Skeletal muscle tissue (tissue), 4 donors: ENCODE measurements around the gene OR9A4. TPM values are rescaled to one million over a fixed set of nuclear protein-coding genes. Genes with fewer than 3 reads are reported as not detected.
"Not testable (repeated sequence)": the region's sequence is repeated elsewhere in the genome, so short reads cannot be mapped to it uniquely, and the experiment has no call there.

Experiments
- H3K27ac ChIP-seq: one replicate; pipeline ENCODE4 v1.7.0; 2013; ENCODE audit warnings: mild to moderate bottlenecking, low read depth, low read length, inconsistent platforms
- H3K27me3 ChIP-seq, 3 donors: one replicate each; pipeline ENCODE4 v1.7.0; 2013; ENCODE audit warnings: low read length in 3 of 3; ENCODE audit not compliant: control insufficient read depth in 3 of 3, insufficient read depth in 3 of 3
- H3K36me3 ChIP-seq, 3 donors: one replicate each; pipeline ENCODE4 v1.7.0; 2013; ENCODE audit warnings: low read length in 3 of 3; ENCODE audit not compliant: control insufficient read depth in 3 of 3, insufficient read depth in 3 of 3
- H3K4me1 ChIP-seq, 3 donors: one replicate each; pipeline ENCODE4 v1.7.0; 2013; ENCODE audit warnings: low read length in 3 of 3, mild to moderate bottlenecking in 3 of 3; ENCODE audit not compliant: control insufficient read depth in 3 of 3, insufficient read depth in 3 of 3
- H3K4me3 ChIP-seq, 3 donors: one replicate each; pipeline ENCODE4 v1.7.0; 2013; ENCODE audit warnings: low read length in 3 of 3
- H3K9ac ChIP-seq, 3 donors: one replicate each; pipeline ENCODE4 v1.7.0; 2013; ENCODE audit warnings: low read length in 3 of 3, mild to moderate bottlenecking in 3 of 3, moderate library complexity in 2 of 3, low read depth in 1 of 3
- H3K9me3 ChIP-seq, 3 donors: one replicate each; pipeline ENCODE4 v1.7.0; 2013; ENCODE audit warnings: low read length in 3 of 3; ENCODE audit not compliant: control insufficient read depth in 3 of 3
- total RNA-seq: library from RNA; depleted of rRNA; stranded (reverse); fragments of >200 nt; gene quantifications from one replicate; pipeline ENCODE4 v1.2.3, GENCODE V29; 2014
- donor health status: Osteomylitis.

Gene OR9A4
- total RNA-seq, 1 donor from 2014 or later = 0.52 TPM

DNA sequence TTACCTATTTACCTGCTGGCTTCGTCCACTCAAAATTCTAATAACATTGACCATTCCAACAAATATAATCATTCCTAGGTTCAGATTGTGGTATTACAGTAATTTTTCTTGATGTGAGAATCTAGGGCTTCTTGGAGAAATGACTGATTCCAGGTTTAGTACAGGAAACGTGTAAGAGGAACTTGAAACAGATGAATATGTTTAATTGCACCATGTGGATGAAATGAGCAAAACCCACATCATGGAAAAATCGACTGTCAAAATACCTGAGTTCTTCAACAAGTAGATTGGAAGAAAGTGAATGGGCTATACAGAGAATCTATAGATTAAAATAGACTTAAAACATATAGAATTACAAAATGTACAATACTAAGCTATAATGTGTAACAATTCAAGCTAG, 24.9 kb upstream of the OR9A4 start:
- no peaks in the 10 kb centered on the region for H3K27me3 ChIP-seq
- no peaks in the 10 kb centered on the region for H3K9me3 ChIP-seq
- no peak overlapping the region for H3K9ac ChIP-seq
- no peak overlapping the region for H3K4me3 ChIP-seq
- H3K4me1 ChIP-seq = no peaks in the 10 kb centered on the region
- no peaks in the 10 kb centered on the region for H3K36me3 ChIP-seq
- H3K27ac ChIP-seq = no peak overlapping the region

DNA sequence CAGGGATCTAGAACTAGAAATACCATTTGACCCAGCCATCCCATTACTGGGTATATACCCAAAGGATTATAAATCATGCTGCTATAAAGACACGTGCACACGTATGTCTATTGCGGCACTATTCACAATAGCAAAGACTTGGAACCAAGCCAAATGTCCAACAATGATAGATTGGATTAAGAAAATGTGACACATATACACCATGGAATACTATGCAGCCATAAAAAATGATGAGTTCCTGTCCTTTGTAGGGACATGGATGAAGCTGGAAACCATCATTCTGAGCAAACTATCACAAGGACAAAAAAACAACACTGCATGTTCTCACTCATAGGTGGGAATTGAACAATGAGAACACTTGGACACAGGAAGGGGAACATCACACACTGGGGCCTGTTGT, 16.8 kb upstream of the OR9A4 start:
- not testable (repeated sequence) for H3K36me3 ChIP-seq, H3K4me1 ChIP-seq, H3K4me3 ChIP-seq, H3K27ac ChIP-seq, H3K9me3 ChIP-seq, H3K9ac ChIP-seq, H3K27me3 ChIP-seq

DNA sequence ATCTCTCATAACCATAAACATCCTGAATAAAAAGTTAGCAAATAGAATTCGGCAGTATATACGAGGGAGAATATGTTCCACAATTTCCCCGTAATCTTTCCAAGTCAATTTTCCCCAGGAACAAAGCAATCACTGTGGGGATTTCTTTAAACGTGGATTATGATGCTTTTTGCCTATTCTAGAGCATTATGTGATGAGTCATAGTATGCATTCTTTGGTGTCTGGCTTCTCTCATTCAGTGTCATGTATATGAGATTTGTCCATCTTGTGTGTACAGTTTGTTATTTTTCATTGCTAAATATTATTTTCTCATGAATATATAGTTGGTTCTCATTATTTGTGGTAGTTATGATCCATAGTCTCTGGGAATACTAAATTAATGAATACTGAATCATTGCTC, 9.9 kb upstream of the OR9A4 start:
- no peak overlapping the region for H3K27ac ChIP-seq
- H3K27me3 ChIP-seq = no peaks in the 10 kb centered on the region
- H3K36me3 ChIP-seq = no peaks in the 10 kb centered on the region
- H3K4me1 ChIP-seq = no peaks in the 10 kb centered on the region
- H3K4me3 ChIP-seq = no peak overlapping the region
- no peaks in the 10 kb centered on the region for H3K9me3 ChIP-seq
- H3K9ac ChIP-seq = no peak overlapping the region

DNA sequence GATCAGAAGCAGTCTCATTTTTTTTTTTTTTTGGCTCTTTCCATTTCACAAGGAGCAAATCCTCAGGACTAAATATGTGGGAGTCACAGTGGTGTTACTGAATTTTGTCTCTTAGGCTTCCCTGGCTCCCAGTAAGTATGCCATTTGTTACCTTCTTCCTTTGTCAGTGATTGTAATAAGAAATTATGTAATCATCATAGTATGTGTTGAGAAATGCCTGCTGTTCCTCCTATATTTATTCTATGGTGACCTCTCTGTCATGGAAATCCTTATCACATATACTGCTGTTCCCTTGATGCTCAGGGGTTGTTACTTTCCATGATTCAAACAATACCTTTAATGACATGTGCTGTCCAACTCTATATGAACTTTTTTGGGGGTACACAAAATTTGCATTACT, 4.8 kb upstream of the OR9A4 start:
- Histone ChIP-seq H3K9me3 (no peaks in the 10 kb centered on the region), H3K27me3 (no peaks in the 10 kb centered on the region)

DNA sequence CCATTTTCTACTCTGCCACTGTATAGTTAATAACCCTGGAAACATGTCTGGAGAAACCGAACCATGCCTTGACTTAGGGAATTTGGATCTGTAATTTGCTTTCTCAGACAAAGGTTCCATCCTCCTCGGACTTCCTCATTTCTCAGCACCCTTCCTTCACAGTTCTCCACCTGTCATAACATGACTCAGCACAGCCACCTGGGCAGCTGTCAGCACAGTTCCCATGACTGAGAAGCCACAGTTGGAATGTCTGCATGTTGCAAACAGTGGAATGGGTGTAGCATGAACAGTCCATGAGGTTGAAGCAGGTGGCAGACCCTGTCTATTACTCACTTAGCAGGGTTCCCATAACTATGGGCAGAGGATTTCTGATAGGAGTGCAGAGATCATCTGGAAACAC, 634 bp upstream of the OR9A4 start:
- no peak overlapping the region for H3K9ac ChIP-seq
- H3K9me3 ChIP-seq = no peaks in the 10 kb centered on the region
- no peak overlapping the region for H3K4me3 ChIP-seq

More for the DNA sequence above, 4.8 kb upstream of the OR9A4 start:
- H3K27ac ChIP-seq = no peak overlapping the region
- H3K4me3 ChIP-seq = no peak overlapping the region
- H3K4me1 ChIP-seq = no peaks in the 10 kb centered on the region
- no peak overlapping the region for H3K9ac ChIP-seq
- H3K36me3 ChIP-seq = no peaks in the 10 kb centered on the region

DNA sequence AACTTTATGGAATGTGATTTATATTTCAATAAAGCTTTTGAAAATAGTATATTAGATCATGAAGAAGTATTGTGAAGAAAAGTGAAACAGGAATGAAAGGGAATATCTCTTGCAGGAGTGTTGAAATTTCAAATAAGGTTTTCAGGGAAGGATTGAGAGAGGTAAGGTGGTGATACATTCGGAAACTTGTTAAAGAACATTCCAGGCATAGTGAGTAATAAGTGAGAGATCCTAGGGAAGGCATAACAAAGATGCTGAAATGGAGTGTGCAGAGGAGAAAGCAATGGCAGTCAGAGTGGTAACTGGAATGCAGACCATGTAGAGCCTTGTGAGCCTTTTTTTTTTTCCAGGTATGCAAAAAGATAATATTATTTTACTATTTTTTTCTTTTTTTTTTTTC, 4.1 kb downstream of the OR9A4 start:
- Histone ChIP-seq H3K9ac (no peak overlapping the region), H3K27ac (no peak overlapping the region), H3K9me3 (no peaks in the 10 kb centered on the region), H3K36me3 (no peaks in the 10 kb centered on the region), H3K4me1 (no peaks in the 10 kb centered on the region), H3K4me3 (no peak overlapping the region), H3K27me3 (no peaks in the 10 kb centered on the region)

More for the DNA sequence above, 634 bp upstream of the OR9A4 start:
- Histone ChIP-seq H3K4me1 (no peaks in the 10 kb centered on the region), H3K27me3 (no peaks in the 10 kb centered on the region), H3K36me3 (no peaks in the 10 kb centered on the region), H3K27ac (no peak overlapping the region)

DNA sequence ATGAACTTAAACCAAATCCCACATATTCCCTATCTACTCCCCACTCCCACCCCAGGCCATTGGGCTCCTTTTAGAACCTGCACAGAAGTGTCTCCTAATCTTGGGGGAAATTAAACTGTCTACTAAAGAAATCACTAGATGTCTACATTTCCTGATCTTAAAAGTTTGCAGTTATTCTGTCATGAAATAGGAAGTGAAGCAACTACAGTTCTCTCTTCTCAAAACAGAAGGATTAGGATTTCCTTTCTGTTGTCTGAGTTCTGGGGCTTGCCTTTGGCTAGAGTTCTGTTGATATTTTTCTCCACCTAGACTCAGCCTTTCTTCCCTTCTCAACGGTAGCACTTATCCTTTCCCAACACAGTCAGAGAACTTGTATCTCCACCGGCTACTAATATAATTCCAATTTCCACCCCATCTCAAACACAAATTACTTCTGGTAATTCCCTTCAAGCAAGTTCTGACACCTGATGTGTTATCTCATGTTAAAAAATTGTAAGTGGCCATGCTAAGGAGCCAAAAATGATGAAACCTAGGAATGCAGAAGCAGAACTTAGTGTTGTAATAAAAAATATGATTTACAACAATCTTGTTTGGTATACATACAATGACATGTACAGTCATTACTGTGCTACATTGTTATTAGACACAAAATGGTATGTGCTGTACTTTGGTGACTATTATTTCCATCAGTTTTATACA, 12.1 kb downstream of the OR9A4 start:
- no peak overlapping the region for H3K27ac ChIP-seq

DNA sequence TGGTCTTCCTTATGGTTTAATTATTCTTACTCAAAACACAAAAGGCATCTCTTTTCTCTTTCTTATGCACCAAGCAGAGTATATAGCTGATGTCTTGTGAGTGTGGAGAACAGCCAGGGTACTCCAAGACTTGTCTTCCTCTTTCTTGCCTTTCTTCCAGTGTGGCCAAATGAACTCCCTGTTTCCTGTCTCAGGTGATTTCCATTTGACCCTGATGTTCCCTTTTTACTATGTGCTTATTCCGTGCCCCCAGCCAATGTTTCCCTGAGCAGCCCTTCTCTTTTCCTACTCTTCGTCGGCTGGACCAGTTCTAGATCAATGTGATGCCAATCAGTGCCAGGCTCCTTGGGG, 12.6 kb downstream of the OR9A4 start:
- Histone ChIP-seq H3K4me1 (no peaks in the 10 kb centered on the region), H3K27ac (no peak overlapping the region), H3K9me3 (no peaks in the 10 kb centered on the region), H3K9ac (no peak overlapping the region), H3K4me3 (no peak overlapping the region), H3K36me3 (no peaks in the 10 kb centered on the region), H3K27me3 (no peaks in the 10 kb centered on the region)

More for the DNA sequence above, 12.1 kb downstream of the OR9A4 start:
- no peak overlapping the region for H3K9ac ChIP-seq
- no peak overlapping the region for H3K4me3 ChIP-seq
- no peaks in the 10 kb centered on the region for H3K4me1 ChIP-seq
- H3K27me3 ChIP-seq = no peaks in the 10 kb centered on the region
- no peaks in the 10 kb centered on the region for H3K36me3 ChIP-seq
- no peaks in the 10 kb centered on the region for H3K9me3 ChIP-seq

DNA sequence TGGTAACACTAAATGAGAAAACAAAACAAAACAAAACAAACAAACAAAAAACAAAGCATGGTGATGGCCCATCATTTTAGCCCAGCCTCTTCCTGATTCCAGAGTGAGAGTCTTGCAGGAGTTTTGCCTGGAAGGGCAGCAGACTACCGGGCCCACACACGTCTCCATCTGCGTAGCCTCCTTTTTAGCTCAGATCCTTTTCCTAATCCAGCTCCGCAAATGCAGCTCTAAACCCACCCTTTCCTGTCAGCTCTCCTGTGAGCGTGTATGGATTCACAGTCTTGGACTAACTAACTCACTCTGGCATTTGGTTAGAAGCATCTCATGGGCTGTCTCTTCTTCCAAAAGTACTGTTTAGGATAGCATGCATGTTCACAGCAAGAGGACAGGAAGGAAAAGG, 14.0 kb downstream of the OR9A4 start:
- H3K27me3 ChIP-seq = no peaks in the 10 kb centered on the region
- H3K9me3 ChIP-seq = no peaks in the 10 kb centered on the region
- H3K36me3 ChIP-seq = no peaks in the 10 kb centered on the region
- no peak overlapping the region for H3K4me3 ChIP-seq
- H3K9ac ChIP-seq = no peak overlapping the region
- H3K27ac ChIP-seq = no peak overlapping the region
- no peaks in the 10 kb centered on the region for H3K4me1 ChIP-seq

DNA sequence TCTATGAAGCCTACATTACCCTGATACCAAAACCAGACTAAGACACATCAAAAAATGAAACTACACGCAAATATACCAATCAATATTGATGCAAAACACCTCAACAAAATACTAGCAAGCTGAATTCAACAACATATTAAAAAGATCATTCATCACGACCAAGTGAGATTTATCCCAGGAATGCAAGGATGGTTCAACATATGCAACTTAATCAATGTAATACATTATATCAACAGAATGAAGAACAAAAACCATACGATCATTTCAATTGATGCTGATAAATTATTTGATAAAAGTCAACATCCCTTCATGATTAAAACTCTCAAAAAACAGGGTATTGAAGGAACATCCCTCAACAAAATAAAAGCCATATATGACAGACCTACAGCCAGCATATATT, 24.9 kb downstream of the OR9A4 start:
- no peaks in the 10 kb centered on the region for H3K36me3 ChIP-seq
- H3K4me3 ChIP-seq = no peak overlapping the region
- H3K4me1 ChIP-seq = no peaks in the 10 kb centered on the region
- no peak overlapping the region for H3K9ac ChIP-seq
- peaks cover 0 to 3% (median 2%) of the 10 kb centered on the region in 3 donors for H3K9me3 ChIP-seq
- no peak overlapping the region for H3K27ac ChIP-seq
- H3K27me3 ChIP-seq = no peaks in the 10 kb centered on the region
